HUDEP-2 (cell line): ENCODE data around the gene MYO3B.

Source experiments
- DNase-seq, 76 experiments: peaks; one replicate each; lab custom pipeline; 2025; ENCODE audit not compliant: unreplicated experiment in 76 of 76; lab: John Stamatoyannopoulos, UW

Gene MYO3B

DNA sequence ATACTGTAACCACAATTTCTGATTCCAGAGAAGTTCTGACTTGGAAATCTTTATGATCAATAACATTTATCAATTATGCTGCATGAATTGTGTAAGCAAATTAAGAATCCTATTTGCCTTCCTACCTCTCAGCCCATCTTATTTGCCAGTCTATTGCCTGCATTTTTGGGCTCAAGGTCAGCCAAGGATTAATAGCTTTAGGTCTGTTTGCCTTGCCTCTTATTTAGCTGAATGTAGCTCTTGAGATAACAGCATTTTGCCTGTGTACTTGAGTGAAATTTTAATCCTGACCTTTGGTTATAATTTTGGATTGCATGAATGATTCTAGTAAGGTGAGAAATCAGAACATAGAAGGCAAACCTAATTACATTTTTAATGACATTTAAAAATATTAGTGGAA lies 51.2 kb downstream of the MYO3B start:
- DNase-seq: no peak

GRCh38 chr2:170229744-170230143 lies 51.8 kb downstream of the MYO3B start:
- no peak for DNase-seq

GRCh38 chr2:170235860-170236679 lies 58.1 kb downstream of the MYO3B start:
- peak in 29 of 76 experiments; percentile 3 to 59 (median 34) for DNase-seq

- DNase-seq: no peak
These were observed 58.7 kb downstream of the MYO3B start for GRCh38 chr2:170236680-170237047.

DNA sequence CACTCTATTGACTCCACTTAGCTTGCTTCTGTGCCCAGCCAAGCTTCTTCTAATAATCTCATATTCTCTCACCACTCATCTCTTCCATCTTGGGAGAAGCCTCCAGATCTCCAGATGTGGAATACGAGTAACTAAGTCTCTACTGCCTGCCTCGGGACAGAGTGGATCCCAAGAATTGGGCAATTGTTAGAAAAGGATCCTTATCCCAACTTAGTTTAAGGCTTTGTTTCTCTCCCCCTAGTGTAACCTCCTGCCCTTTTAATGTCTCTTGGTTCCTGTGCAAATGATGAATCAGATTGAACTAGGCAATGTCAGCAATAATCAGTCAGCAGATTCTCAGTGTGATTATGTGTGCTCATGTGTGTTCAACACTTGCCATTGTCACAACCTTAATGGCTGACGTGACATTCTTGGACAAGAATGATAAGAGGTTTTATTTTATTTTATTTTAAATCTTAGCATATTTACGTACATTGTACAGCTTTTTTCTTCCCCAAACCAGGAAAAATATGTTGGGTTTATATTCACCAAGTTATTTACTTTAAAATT lies 59.7 kb downstream of the MYO3B start:
- no peak for DNase-seq

GRCh38 chr2:170238776-170239175 lies 60.8 kb downstream of the MYO3B start:
- no peak for DNase-seq

- no peak for DNase-seq
These were observed 62.7 kb downstream of the MYO3B start for GRCh38 chr2:170240629-170241028.

- no peak for DNase-seq
These were observed 63.8 kb downstream of the MYO3B start for GRCh38 chr2:170241756-170242155.

DNA sequence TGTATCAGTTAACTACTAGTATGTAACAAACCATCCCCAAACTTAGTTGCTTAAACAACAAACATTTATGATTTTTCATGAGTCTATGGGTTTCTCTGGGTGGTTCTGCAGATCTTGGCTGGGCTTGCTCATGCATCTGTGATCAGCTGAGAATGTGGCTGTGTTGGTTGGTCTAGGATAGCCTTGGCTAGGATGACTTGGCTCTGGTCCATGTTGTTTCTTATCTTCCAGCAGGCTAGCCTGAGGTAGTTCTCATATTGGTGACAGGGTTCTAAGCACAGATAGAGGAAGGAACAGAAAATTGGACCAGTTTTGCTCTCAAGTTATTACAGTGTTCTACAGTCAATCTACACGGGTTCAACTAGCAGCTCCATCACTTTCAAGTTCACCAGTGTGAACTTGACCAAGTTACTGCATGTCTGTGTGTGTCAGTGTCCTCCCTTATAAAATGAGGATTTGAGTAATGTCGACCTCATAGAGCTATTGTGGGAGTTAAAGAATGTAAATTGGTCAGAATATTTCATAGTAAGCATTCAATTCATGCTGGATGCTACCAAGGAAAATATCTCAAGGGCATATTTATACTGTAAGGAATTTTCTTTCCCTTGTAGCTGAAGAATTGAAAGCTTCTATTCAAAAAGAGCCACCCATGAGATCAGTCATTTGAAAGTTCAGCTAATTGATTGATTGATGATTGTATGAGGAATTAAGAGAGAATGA lies 65.3 kb downstream of the MYO3B start:
- peak in 40 of 76 experiments; percentile 5 to 75 (median 34) for DNase-seq

GRCh38 chr2:170243898-170244297 lies 66.0 kb downstream of the MYO3B start:
- DNase-seq: no peak

DNA sequence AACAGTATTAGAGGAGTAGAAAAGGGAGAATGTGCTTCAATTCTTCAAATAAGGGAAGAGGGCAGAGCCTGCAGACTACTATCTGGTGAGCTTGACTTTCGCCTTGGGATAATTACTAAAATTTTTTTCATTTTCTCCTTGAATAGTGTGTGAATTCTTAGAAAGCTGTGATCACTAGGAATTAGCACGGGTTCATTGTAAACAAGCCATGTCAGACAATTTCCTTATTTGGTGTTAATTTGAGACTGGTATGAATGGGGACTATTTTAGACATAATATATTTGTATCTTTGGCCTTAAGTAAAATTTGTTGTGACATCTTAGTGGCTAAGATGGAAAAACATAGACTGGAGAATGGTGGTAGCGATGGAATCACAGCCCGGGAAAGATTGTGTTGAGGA lies 66.6 kb downstream of the MYO3B start:
- no peak for DNase-seq

DNA sequence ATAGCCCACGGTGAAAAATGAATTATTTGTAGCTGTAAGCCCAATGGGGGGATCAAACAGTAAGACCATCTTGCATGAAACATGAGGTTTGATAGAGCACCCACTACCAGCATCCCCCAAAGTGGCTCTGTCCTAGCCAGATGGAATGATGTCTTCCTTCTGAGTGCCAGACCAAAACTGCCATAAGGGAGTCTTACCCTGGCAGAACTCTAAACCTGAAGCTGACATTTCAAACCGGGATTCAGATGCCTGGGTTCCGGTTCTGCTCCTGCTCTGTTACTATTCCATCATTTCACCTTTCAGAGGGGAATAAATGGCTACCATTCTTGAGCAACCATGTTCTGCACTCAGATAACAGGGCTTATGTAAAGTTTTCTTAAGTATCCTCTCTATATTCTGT lies 67.4 kb downstream of the MYO3B start:
- no peak for DNase-seq

- no peak for DNase-seq
These were observed 69.4 kb downstream of the MYO3B start for GRCh38 chr2:170247333-170247732.

DNA sequence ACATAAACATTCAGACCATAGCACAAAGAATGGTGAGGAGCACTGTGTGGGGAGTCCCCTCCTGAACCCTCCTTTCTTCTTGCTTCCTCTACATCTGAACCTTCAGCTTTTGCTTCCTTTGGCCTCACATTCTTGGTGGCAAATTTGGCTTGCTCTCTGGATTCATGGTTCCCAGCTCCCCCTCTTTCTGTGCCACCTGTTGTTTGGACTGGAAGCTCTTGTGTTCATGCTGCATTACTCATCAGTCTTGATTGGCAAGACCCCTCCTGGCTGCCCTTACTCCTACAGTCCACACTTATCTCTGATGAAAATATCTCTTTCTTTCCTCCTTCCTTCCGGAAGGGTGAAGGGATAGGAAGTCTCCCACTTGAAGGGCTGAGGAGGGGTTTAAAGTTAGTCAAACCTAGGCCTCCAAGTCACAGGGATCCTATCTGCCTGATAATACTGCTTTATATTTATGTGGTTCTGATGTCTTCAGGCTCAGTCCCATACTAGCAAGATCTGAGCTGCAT lies 70.0 kb downstream of the MYO3B start:
- no peak for DNase-seq

DNA sequence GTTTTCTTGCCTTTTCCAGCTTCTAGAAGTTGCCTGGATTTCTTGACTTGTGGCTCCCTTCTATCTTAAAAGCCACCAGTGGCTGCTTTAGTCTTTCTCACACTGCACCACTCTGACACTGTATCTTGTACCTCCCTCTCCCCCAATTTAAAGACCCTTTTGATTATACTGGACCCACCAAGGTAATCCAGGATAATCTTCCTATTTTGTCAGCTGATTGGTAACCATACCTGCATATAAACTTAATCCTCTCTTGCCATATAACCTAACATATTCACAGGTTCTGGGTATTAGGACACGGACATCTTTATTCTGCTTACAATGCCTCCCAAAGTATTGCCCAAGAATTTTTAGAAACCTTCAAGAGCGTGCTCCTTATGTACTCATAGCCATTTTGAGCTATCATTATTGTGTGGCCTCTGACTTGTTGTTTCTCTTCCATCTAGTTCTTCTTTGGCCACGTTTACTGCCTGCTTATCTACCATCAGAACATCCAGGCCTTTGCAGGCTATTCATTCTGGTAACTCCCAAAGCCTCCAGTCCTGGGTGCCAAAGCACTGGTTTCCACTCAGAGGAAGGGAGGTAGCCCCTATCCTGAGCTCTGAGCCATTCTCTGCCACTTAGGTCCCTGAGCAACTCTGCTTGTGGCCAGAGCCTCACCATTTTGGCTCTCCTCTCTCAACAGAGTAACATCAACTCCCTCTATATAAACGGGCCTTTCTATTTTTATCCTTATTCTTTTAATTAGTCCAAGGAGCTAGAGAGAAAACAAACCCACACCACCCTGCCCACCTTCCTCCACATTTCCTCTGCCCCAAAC lies 70.8 kb downstream of the MYO3B start:
- peak in 29 of 76 experiments; percentile 1 to 65 (median 17) for DNase-seq

DNA sequence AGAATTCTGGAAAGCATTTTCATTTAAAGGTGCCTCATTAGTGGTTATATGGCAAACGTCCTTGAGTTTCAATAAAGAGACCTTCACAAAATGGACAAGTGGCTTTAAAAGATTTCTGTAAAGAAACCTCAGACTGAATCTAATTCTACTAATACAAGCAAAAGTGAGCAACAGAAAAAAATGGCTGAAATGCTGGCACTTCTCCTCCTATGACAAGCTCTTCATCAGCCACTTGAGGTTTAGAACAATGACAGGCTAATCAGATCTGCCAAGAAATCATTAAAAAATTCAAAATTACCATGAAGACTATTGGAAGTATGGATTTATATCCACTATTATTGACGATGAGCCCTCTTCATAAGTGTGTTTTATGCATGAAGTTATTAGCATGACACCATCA lies 71.8 kb downstream of the MYO3B start:
- no peak for DNase-seq

DNA sequence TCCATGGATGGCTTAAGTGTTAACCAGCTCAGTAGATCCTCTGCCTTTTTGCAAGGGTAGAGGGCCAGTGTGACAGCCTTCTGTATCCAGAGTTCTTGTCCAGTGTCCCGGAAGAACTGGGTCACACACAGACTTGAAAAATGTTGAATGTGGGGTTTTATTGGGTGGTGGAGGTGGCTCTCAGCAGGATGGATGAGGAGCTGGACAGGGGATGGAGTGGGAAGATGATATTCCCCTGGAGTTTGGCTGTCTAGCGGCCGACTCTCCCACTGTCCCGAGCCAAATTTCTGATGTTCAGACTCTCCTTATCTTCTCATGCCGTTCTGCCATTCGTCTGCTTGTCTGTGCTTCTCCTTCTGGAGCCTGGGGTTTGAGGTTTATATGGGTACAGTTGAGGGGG lies 72.6 kb downstream of the MYO3B start:
- no peak for DNase-seq

DNA sequence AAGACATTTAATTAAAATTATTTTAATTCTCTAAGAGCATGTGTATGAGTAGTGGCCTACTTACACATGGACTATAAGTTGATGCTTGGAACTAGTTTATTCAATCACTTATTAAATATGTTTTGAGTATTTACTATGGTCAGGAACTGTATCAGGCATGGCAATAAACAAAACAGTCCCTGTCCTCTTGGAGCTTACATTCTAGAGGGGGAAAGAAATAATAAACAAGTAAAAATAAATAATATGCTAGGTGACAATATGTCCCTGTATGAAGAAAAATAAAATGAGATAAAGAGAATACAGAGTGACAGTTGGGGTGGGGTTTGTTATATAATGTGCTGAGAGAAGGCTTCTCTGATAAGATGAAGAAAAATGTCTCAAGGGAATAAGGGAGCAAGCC lies 74.5 kb downstream of the MYO3B start:
- DNase-seq: no peak

GRCh38 chr2:170253721-170254230 lies 75.8 kb downstream of the MYO3B start:
- DNase-seq: no peak

GRCh38 chr2:170254293-170254732 lies 76.4 kb downstream of the MYO3B start:
- DNase-seq: no peak
